ENCODE results near the gene CRYBG3. TPM values are rescaled to one million over a fixed set of nuclear protein-coding genes. Genes with fewer than 3 reads are reported as not detected.

Gene CRYBG3
- total and polyA plus RNA-seq, 9 donors = 5.8 to 16.1 (median 13.0) TPM

GRCh38 chr3:97956051-97956450, 134.2 kb downstream of the CRYBG3 start:
- Histone ChIP-seq H3K4me1 (ENCODE audit: insufficient read depth) (no peaks in the 10 kb centered on the region), H3K9me3 (no peaks in the 10 kb centered on the region), H3K4me3 (no peak overlapping the region), H3K36me3 (no peaks in the 10 kb centered on the region), H3K27me3 (no peaks in the 10 kb centered on the region), H3K27ac (no peak overlapping the region)
- intact Hi-C loops (cut with DNase I) = no loop called here
- DNase-seq = no peak
- 85 to 91% (median 85%) methylated on average over 3 of the region's 3 CpGs for WGBS, 3 donors
- TF ChIP-seq EP300 (IDR thresholded peaks at IDR 0.05) (no peak), CTCF (IDR thresholded peaks at IDR 0.05) (no peak), POLR2A (IDR thresholded peaks at IDR 0.05) (no peak)

DNA sequence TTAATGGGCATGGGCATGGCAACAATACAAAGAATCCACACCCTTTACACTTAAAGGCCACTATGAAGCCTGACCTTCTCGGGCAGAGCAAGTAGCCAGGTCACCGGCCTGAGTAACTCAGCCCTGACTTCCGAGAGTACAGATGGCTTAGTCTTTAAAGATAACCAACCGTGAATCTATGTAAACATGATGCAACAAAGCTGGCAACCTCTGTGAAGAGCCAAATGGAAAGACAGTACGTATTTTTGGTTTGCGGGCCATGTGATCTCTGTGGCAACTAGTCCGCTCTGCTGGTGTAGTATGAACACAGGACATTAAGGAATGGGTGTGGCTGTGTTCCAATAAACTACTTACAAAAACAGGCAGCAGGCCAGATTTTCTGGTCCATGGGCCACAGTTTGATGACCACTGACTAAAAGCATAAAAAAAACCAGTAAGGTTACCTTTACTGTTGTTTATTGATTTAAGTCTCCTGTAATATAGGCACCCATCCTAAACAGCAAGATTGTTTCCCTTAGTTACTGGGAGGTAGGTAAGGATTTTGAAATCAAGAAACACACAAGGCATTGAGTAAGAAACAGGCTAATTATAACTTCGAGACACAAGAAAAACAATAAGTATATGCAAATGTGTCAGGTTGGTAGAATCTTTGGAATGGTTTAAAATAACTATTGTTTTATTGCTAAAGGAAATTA, 136.0 kb downstream of the CRYBG3 start:
- no peak for DNase-seq
- Histone ChIP-seq H3K36me3 (no peaks in the 10 kb centered on the region), H3K4me3 (no peak overlapping the region), H3K9me3 (no peaks in the 10 kb centered on the region), H3K4me1 (ENCODE audit: insufficient read depth) (no peaks in the 10 kb centered on the region), H3K27me3 (no peaks in the 10 kb centered on the region), H3K27ac (no peak overlapping the region)
- TF ChIP-seq EP300 (IDR thresholded peaks at IDR 0.05) (no peak), POLR2A (IDR thresholded peaks at IDR 0.05) (no peak), CTCF (IDR thresholded peaks at IDR 0.05) (no peak)
- intact Hi-C loops (cut with DNase I) = no loop called here
- WGBS, 3 donors = 74 to 83% (median 76%) methylated on average over 8 of the region's 8 CpGs

DNA sequence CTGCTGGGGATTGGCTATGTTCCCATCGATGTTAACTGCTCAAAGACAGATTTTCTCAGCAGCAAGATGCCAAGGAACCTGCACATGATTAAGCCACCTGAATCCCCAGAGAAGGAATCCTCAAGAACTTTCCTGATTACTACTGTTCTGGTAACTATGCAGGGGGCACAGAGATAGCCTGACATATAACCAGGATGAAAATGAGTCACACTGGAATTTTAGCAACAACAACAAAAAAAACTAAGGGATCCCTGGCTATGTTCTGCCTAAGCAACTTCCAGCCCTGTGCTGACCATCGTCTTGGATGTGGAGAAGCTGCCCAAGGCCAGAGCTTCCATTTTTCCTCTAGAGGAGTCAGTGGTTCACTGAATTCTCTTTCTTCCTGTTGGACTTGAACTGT, 136.6 kb downstream of the CRYBG3 start:
- no peak for TF ChIP-seq CTCF (IDR thresholded peaks at IDR 0.05)
- no peak for TF ChIP-seq POLR2A (IDR thresholded peaks at IDR 0.05)
- TF ChIP-seq EP300 (IDR thresholded peaks at IDR 0.05) = no peak
- 59 to 74% (median 60%) methylated on average over 2 of the region's 2 CpGs for WGBS, 3 donors
- no peaks in the 10 kb centered on the region for H3K36me3 ChIP-seq
- no peak for DNase-seq
- intact Hi-C loops (cut with DNase I) = no loop called here
- no peak overlapping the region for H3K27ac ChIP-seq
- no peaks in the 10 kb centered on the region for H3K4me1 ChIP-seq (ENCODE audit: insufficient read depth)
- H3K4me3 ChIP-seq = no peak overlapping the region
- no peaks in the 10 kb centered on the region for H3K27me3 ChIP-seq
- H3K9me3 ChIP-seq = no peaks in the 10 kb centered on the region

GRCh38 chr3:97958796-97959195, 137.0 kb downstream of the CRYBG3 start:
- no peak overlapping the region for H3K4me3 ChIP-seq
- TF ChIP-seq CTCF (IDR thresholded peaks at IDR 0.05) = no peak
- no peak for TF ChIP-seq EP300 (IDR thresholded peaks at IDR 0.05)
- TF ChIP-seq POLR2A (IDR thresholded peaks at IDR 0.05) = no peak
- no peak for DNase-seq
- no peaks in the 10 kb centered on the region for H3K27me3 ChIP-seq
- WGBS, 3 donors = 94 to 96% (median 95%) methylated on average over 9 of the region's 9 CpGs
- intact Hi-C loops (cut with DNase I) = no loop called here
- no peak overlapping the region for H3K27ac ChIP-seq
- H3K4me1 ChIP-seq (ENCODE audit: insufficient read depth) = no peaks in the 10 kb centered on the region
- no peaks in the 10 kb centered on the region for H3K9me3 ChIP-seq
- no peaks in the 10 kb centered on the region for H3K36me3 ChIP-seq

Measured in ovary (tissue), 9 donors.